Inflammatory macrophage treated with lipopolysaccharide for 4 hours (primary cell): ENCODE data around the gene LRRC39.
A peak's percentile ranks its signal among the peaks of the same experiment; 100 is the strongest.

Experiments
- DNase-seq: peaks from one replicate; pipeline ENCODE4 v3.0.0-alpha.2; 2020

LRRC39 gene

DNA sequence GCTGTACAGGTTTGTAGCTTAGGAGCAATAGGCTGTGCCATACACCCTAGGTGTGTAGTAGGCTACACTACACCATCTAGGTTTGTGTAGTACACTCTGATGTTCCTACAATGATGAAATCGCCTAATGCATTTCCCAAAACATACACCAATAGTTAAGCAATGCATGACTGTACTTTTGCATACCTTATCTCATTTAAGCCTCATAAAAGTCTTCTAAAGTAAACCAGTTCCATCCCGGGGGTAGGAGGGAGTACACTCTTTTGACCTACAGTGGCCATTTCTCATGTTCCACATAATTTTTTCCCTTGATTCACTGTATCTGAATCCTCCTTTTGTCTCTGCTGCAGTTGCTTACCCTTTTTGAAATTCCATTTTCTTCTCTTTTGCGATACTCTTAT lies 32.9 kb downstream of the LRRC39 start:
- no peak for DNase-seq

- DNase-seq, result no peak
Observed at GRCh38 chr1:100142343-100142742, 35.7 kb downstream of the LRRC39 start.

- DNase-seq, result no peak
Observed at GRCh38 chr1:100141192-100141591, 36.9 kb downstream of the LRRC39 start.

DNA sequence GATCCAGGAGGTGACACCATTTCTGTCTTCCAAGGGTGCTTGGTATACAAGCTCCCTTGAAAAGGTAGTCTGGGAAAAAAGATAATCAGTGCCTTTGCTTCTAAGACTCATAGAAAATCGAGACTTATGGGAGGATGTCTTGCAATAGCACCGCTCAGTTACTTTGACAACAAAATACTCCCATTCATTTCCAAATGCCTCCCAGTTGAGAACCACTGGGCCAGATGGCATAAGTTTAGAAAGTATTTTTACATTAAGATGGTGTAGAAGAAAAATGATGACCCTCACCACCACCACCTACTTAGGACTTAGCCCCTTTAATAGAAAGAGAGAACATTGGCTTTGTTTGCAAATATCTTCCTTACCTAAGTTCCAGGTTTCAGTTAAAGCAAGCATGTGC lies 40.5 kb downstream of the LRRC39 start:
- DNase-seq, result no peak

DNA sequence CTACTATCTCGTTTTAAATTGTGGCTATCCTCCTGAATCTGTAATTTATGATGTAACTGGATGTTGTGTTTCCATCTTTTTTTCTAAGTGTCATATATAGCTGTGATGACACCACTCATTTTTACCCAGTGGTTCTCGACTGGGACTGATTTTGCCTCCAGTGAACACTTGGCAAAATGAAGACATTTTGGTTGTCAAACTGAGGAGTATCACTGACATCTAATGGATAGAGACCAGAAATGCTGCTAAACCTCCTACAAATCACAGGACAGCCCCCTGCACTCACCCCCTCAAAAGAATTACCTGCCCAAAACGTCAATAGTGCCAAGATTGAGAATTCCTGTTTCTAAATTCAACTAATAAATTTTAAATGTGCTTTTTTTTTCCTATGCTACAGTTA lies 43.2 kb downstream of the LRRC39 start:
- no peak for DNase-seq

GRCh38 chr1:100132566-100133477 lies 45.2 kb downstream of the LRRC39 start, which contains the start of the genes SASS6 and TRMT13:
Gene SASS6, minus strand, starts transcription at chr1:100132930. Its CDS starts 116 bp downstream, at chr1:100132814.
Gene TRMT13, plus strand, starts transcription at chr1:100133163. Its CDS starts 6 bp downstream, at chr1:100133169.
- DNase-seq, result peak; percentile 98

DNA sequence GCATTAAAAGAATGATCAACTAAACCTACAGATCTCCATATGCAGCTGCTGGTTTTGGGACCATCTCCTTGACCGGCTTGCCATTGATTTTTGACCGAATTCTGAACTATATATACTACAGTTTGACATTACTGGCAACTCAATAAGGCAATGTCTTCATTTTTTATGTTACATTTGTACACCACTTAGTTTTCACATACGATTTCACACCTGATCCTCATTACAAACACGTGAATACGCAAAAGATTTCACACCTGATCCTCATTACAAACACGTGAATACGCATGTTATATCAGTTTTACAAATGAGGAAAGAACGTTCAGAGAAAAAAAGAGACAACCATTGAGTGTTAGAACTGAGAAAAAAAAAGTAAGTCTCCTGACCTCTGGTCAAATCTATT lies 46.4 kb downstream of the LRRC39 start:
- no peak for DNase-seq

- DNase-seq, result no peak
Observed at GRCh38 chr1:100130552-100131077, 47.4 kb downstream of the LRRC39 start.

- DNase-seq, result no peak
Observed at GRCh38 chr1:100127226-100127625, 50.8 kb downstream of the LRRC39 start.

DNA sequence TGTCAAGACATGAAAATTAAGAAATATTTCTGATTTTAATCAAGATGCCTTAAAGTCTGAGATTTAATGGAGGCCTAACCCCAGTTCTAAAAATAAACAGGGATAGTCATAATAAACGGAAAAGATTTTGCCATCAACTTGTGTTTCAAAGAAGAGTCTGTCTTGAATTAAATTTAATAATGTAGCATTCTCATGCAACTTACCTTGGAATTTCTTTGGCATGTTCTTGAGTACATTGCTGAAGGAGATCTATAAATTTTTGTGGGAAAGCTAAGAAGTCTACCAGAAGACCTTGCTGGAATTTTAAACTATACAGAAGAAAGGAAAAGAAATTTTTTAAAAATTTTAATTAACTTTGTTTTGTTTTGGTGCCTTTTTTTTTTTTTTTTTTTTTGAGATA lies 55.9 kb downstream of the LRRC39 start:
- DNase-seq, result no peak

DNA sequence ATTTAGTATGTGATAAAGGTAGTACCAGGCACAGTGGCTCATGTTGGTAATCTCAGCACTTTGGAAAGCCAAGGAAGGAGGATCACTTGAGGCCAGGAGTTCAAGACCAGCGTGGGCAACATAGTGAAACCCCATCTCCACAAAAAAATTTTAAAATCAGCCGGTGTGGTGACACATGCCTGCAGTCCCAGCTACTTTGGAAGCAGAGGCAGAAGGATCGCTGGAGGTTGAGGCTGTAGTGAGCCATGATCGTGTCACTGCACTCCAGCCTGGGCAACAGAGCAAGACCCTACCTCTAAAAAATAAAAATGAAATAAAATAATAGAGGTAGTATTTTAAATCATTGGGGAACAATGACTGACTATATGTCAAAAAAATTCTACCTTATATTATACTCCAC lies 62.5 kb downstream of the LRRC39 start:
- no peak for DNase-seq

DNA sequence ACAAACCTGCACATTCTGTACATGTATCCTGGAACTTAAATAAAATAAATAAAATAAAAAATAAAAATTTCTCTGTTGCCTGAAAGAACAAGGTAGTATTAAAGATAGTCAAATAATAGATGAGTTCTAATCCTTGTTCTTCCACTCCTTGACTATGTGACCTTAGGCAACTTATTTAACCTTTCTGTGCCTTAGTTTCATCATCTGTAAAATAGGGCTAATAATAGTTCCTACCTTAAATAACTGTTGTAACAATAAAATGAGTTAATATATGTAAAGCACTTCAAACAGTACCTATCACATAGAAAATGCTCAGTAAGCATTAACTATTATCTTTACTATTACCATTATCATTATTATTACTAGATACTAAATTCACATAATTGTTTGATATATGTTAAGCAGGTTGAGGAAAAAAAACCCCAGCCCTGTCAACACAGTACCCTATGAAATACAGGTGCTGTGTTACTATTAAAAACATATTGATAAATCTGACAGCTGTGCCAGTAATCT lies 68.4 kb downstream of the LRRC39 start:
- DNase-seq, result no peak

- DNase-seq, result no peak
Observed at GRCh38 chr1:100107696-100108095, 70.4 kb downstream of the LRRC39 start.

GRCh38 chr1:100101564-100101963 lies 76.5 kb downstream of the LRRC39 start:
- no peak for DNase-seq

- no peak for DNase-seq
Observed at GRCh38 chr1:100100202-100100601, 77.9 kb downstream of the LRRC39 start.
